ENCODE data around the gene MAPKAPK5. TPM values are rescaled to one million over a fixed set of nuclear protein-coding genes. Genes with fewer than 3 reads are reported as not detected.

The MAPKAPK5 gene
- total and polyA plus RNA-seq, 2 of the 13 experiments (the other 11 are each of a cell fraction or from before 2014, with no cell fraction given), result 43.2 to 58.2 TPM

DNA sequence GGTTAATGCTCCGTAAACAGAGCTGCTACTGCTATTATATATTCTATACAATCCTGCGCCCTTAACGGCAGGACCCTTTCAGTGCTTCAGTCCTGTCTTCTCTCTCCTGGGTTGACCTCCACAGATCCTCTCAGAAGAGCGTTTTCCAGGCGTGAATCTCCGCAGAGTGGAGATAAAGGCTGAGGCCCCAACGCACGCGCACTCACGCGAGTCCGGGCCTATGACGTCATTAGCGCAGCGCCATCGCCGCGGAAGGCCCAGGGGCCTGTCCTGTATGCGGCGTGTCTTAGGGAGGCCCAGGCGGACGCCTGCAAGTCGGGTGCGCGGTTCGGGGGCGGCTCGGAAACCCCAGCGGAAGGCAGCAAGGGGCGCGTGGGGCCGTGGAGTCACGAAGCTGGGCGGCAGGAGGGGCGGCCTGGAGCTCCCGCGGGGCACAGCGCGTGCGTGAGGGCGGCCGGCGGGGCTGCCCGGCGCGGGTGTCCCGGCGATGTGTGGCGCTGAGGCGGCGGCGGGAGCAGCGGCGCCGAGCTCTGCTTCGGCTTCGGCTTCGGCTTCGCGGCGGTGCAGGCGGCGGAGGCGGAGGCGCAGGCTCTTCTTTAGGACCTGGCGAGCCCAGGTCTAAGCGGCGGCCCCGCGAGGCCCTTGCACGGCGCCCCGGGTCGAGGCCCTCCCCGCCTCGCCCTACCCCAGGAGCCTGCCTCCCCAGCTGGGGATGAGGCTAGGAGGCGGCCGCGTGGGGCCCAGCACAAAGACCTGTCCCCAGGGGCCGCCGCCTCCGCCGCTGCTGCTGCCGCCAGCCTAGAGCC lies at the start of gene MAPKAPK5 (continued):
- TF ChIP-seq ZSCAN22 (CRISPR knock-in tag; IDR thresholded peaks at IDR 0.05), result 0 out of 2 replicates have a peak, but pooled peaks have one; percentile 56
- no peak for TF ChIP-seq EEA1 (CRISPR knock-in tag; IDR thresholded peaks at IDR 0.05; ENCODE audit: borderline replicate concordance)
- peak; percentile 97 for TF ChIP-seq KDM2A (CRISPR knock-in tag; IDR thresholded peaks at IDR 0.05; ENCODE audit: borderline replicate concordance, low read depth)
- no peak for TF ChIP-seq MBD4 (IDR thresholded peaks at IDR 0.05; ENCODE audit: borderline replicate concordance, low read length)
- TF ChIP-seq XBP1 (CRISPR knock-in tag; IDR thresholded peaks at IDR 0.05), result no peak
- 0 out of 2 replicates have a peak, but pooled peaks have one; percentile 10 for TF ChIP-seq ZNF557 (CRISPR knock-in tag; IDR thresholded peaks at IDR 0.05)
- peak; percentile 70; the same call in 1 of the 2 replicates for TF ChIP-seq PITX1 (CRISPR knock-in tag; IDR thresholded peaks at IDR 0.05)
- TF ChIP-seq, protein P1, sequence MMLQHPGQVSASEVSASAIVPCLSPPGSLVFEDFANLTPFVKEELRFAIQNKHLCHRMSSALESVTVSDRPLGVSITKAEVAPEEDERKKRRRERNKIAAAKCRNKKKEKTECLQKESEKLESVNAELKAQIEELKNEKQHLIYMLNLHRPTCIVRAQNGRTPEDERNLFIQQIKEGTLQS (CRISPR knock-in tag; IDR thresholded peaks at IDR 0.05), result peak; percentile 77
- peak; percentile 97 for TF ChIP-seq ASH2L (IDR thresholded peaks at IDR 0.05; ENCODE audit: insufficient read length, low read depth, low read length)
- TF ChIP-seq ZNF792 (CRISPR knock-in tag; IDR thresholded peaks at IDR 0.05), result peak; percentile 70; the same call in 1 of the 2 replicates
- TF ChIP-seq BHLHE40 (IDR thresholded peaks at IDR 0.05; ENCODE audit: low read length), result peak; percentile 95
- TF ChIP-seq SIN3A (IDR thresholded peaks at IDR 0.05; ENCODE audit: borderline replicate concordance, low read depth, low read length), result no peak; the same call in 1 of the 2 replicates
- TF ChIP-seq, protein P2, sequence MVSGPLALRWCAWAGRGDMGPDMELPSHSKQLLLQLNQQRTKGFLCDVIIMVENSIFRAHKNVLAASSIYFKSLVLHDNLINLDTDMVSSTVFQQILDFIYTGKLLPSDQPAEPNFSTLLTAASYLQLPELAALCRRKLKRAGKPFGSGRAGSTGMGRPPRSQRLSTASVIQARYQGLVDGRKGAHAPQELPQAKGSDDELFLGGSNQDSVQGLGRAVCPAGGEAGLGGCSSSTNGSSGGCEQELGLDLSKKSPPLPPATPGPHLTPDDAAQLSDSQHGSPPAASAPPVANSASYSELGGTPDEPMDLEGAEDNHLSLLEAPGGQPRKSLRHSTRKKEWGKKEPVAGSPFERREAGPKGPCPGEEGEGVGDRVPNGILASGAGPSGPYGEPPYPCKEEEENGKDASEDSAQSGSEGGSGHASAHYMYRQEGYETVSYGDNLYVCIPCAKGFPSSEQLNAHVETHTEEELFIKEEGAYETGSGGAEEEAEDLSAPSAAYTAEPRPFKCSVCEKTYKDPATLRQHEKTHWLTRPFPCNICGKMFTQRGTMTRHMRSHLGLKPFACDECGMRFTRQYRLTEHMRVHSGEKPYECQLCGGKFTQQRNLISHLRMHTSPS (CRISPR knock-in tag; IDR thresholded peaks at IDR 0.05; ENCODE audit: low read depth), result no peak
- peak; percentile 63; the same call in 1 of the 2 replicates for TF ChIP-seq ZNF678 (CRISPR knock-in tag; IDR thresholded peaks at IDR 0.05)
- peak; percentile 7; the same call in 1 of the 2 replicates for TF ChIP-seq RAD21 (CRISPR knock-in tag; IDR thresholded peaks at IDR 0.05)
- TF ChIP-seq GTF3A (CRISPR knock-in tag; conservative IDR thresholded peaks at IDR 0.05), result peak; percentile 82; the same call in 1 of the 2 replicates
- peak; percentile 91 for TF ChIP-seq JUN (CRISPR knock-in tag; IDR thresholded peaks at IDR 0.05)
- no peak for TF ChIP-seq FLYWCH1 (CRISPR knock-in tag; IDR thresholded peaks at IDR 0.05)
- no peak for TF ChIP-seq NR1H2 (CRISPR knock-in tag; IDR thresholded peaks at IDR 0.05; ENCODE audit: borderline replicate concordance, low read depth)
- TF ChIP-seq ZNF12 (CRISPR knock-in tag; IDR thresholded peaks at IDR 0.05), result peak; percentile 45; the same call in 1 of the 2 replicates
- no peak for TF ChIP-seq NFATC3 (CRISPR knock-in tag; IDR thresholded peaks at IDR 0.05)
- TF ChIP-seq, protein P3, sequence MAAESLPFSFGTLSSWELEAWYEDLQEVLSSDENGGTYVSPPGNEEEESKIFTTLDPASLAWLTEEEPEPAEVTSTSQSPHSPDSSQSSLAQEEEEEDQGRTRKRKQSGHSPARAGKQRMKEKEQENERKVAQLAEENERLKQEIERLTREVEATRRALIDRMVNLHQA (CRISPR knock-in tag; IDR thresholded peaks at IDR 0.05), result no peak
- TF ChIP-seq, protein P4, sequence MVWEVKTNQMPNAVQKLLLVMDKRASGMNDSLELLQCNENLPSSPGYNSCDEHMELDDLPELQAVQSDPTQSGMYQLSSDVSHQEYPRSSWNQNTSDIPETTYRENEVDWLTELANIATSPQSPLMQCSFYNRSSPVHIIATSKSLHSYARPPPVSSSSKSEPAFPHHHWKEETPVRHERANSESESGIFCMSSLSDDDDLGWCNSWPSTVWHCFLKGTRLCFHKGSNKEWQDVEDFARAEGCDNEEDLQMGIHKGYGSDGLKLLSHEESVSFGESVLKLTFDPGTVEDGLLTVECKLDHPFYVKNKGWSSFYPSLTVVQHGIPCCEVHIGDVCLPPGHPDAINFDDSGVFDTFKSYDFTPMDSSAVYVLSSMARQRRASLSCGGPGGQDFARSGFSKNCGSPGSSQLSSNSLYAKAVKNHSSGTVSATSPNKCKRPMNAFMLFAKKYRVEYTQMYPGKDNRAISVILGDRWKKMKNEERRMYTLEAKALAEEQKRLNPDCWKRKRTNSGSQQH (CRISPR knock-in tag; IDR thresholded peaks at IDR 0.05; ENCODE audit: low read depth), result peak; percentile 80; the same call in 1 of the 2 replicates
- TF ChIP-seq ZNF335 (CRISPR knock-in tag; IDR thresholded peaks at IDR 0.05), result peak; percentile 99
- no peak for TF ChIP-seq ZNF235 (CRISPR knock-in tag; IDR thresholded peaks at IDR 0.05; ENCODE audit: borderline replicate concordance)
- no peak for TF ChIP-seq ZFP41 (CRISPR knock-in tag; IDR thresholded peaks at IDR 0.05; ENCODE audit: borderline replicate concordance)
- peak; percentile 62; the same call in 1 of the 2 replicates for TF ChIP-seq ZFP90 (CRISPR knock-in tag; IDR thresholded peaks at IDR 0.05; ENCODE audit: borderline replicate concordance)
- TF ChIP-seq TSC22D2 (CRISPR knock-in tag; IDR thresholded peaks at IDR 0.05; ENCODE audit: borderline replicate concordance), result peak; percentile 75; the same call in 1 of the 2 replicates

Measured in HepG2 (cell line).